GM12878 (cell line): Measurements from ENCODE around the gene CGB2.
"Not testable (repeated sequence)": the region's sequence is repeated elsewhere in the genome, so short reads cannot be mapped to it uniquely, and the experiment has no call there.

Experiments used
- CHD1 ChIP-seq: IDR thresholded peaks from 2 replicates; pipeline ENCODE4 v1.6.1; 2012; ENCODE audit warnings: low read depth, low read length, improper control_type of control experiment
- EZH2 ChIP-seq: IDR thresholded peaks from 2 replicates; pipeline ENCODE4 v1.6.1; 2012; ENCODE audit warnings: low read depth, mild to moderate bottlenecking, control low read depth, inconsistent platforms, low read length, borderline replicate concordance; ENCODE audit not compliant: control insufficient read depth
- FOS ChIP-seq: IDR thresholded peaks from 3 replicates; pipeline ENCODE4 v1.6.1; 2011; ENCODE audit warnings: borderline replicate concordance; ENCODE audit not compliant: insufficient read length; ENCODE audit errors: extremely low read depth
- LARP7 ChIP-seq: fragments of 450-650 bp; IDR thresholded peaks from 2 replicates; pipeline ENCODE4 v1.6.1; 2017; ENCODE audit warnings: mild to moderate bottlenecking
- POLR2A ChIP-seq: IDR thresholded peaks from 2 replicates; pipeline ENCODE4 v1.6.1; 2011; ENCODE audit warnings: low read depth, mild to moderate bottlenecking, low read length
- STAT3 ChIP-seq: IDR thresholded peaks from 2 replicates; pipeline ENCODE4 v1.6.1; 2011; ENCODE audit warnings: low read depth, low read length, improper control_type of control experiment

DNA sequence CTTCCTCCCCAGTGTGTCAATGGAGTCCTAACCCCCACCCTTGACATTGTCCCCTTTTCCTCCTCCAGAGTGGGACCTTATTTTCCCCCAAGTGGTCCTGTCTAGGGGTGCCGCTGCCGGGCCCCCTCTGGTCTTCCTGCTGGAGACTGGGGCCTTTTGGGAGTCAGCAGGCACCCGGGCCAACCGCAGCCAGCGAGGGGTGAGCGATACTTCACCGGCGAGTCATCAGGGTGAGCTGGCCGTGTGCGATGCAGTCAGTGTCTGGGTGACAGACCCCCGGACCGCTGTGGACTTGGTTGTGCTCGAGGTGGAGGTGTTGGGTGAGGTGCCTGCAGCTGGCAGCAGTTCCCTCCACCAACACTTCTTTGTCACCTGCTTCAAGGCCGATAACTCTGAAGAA lies 1.9 kb upstream of the CGB2 start:
- TF ChIP-seq STAT3, EZH2, LARP7, CHD1, FOS, POLR2A: not testable (repeated sequence)
